H9 (cell line): ENCODE measurements around the gene PDE4B. TPM values are rescaled to one million over a fixed set of nuclear protein-coding genes. Genes with fewer than 3 reads are reported as not detected.

ENCODE experiments used
- DNase-seq: peaks from one replicate; pipeline ENCODE4 v3.0.0-alpha.2; 2017
- H2AFZ ChIP-seq: one replicate; pipeline ENCODE4 v1.6.1; 2013; ENCODE audit warnings: mild to moderate bottlenecking, low read length, control low read depth, moderate library complexity
- H2AK5ac ChIP-seq: 2 replicates; pipeline ENCODE4 v1.6.1; 2013; ENCODE audit warnings: low read length, control low read depth, mixed read lengths; ENCODE audit not compliant: insufficient read length
- H2BK120ac ChIP-seq: one replicate; pipeline ENCODE4 v1.6.1; 2013; ENCODE audit warnings: low read depth, mild to moderate bottlenecking, low read length, control low read depth, inconsistent platforms; ENCODE audit not compliant: poor library complexity, severe bottlenecking
- H2BK12ac ChIP-seq: 2 replicates; pipeline ENCODE4 v1.6.1; 2013; ENCODE audit warnings: low read length, control low read depth, mixed read lengths, low read depth; ENCODE audit not compliant: insufficient read length
- H2BK15ac ChIP-seq: 2 replicates; pipeline ENCODE4 v1.6.1; 2013; ENCODE audit warnings: low read depth, low read length, control low read depth
- H2BK20ac ChIP-seq: one replicate; pipeline ENCODE4 v1.6.1; 2013; ENCODE audit warnings: low read depth, mild to moderate bottlenecking, low read length, control low read depth, inconsistent platforms; ENCODE audit not compliant: poor library complexity, severe bottlenecking
- H2BK5ac ChIP-seq: 2 replicates; pipeline ENCODE4 v1.6.1; 2013; ENCODE audit warnings: low read length, control low read depth, mixed read lengths; ENCODE audit not compliant: insufficient read length
- H3K14ac ChIP-seq: 2 replicates; pipeline ENCODE4 v1.6.1; 2013; ENCODE audit warnings: low read length, control low read depth; ENCODE audit not compliant: insufficient read depth
- H3K18ac ChIP-seq: 2 replicates; pipeline ENCODE4 v1.6.1; 2013; ENCODE audit warnings: low read depth, mild to moderate bottlenecking, mixed read lengths, low read length, control low read depth; ENCODE audit not compliant: insufficient read length
- H3K23ac ChIP-seq: 2 replicates; pipeline ENCODE4 v1.6.1; 2013; ENCODE audit warnings: low read length, control low read depth, mixed read lengths, low read depth; ENCODE audit not compliant: insufficient read length
- H3K23me2 ChIP-seq: 2 replicates; pipeline ENCODE4 v1.6.1; 2013; ENCODE audit warnings: low read depth, mild to moderate bottlenecking, mixed read lengths, low read length, control low read depth; ENCODE audit not compliant: insufficient read length, poor library complexity, severe bottlenecking
- H3K27ac ChIP-seq: 2 replicates; pipeline ENCODE4 v1.5.1; 2013; ENCODE audit warnings: low read length, control low read depth, mixed read lengths, low read depth; ENCODE audit not compliant: insufficient read length
- H3K27me3 ChIP-seq: 2 replicates; pipeline ENCODE4 v1.6.1; 2013; ENCODE audit warnings: low read length, control low read depth, inconsistent platforms; ENCODE audit not compliant: insufficient read depth
- H3K4ac ChIP-seq: 2 replicates; pipeline ENCODE4 v1.6.1; 2013; ENCODE audit warnings: low read depth, mild to moderate bottlenecking, control low read depth, inconsistent platforms, low read length, moderate library complexity
- H3K4me1 ChIP-seq: 2 replicates; pipeline ENCODE4 v1.6.1; 2013; ENCODE audit warnings: low read length, control low read depth, inconsistent platforms; ENCODE audit not compliant: insufficient read depth
- H3K4me2 ChIP-seq: 2 replicates; pipeline ENCODE4 v1.6.1; 2013; ENCODE audit warnings: low read length, control low read depth, mixed read lengths; ENCODE audit not compliant: insufficient read length, insufficient read depth
- H3K56ac ChIP-seq: 2 replicates; pipeline ENCODE4 v1.6.1; 2013; ENCODE audit warnings: low read depth, mild to moderate bottlenecking, mixed read lengths, low read length, control low read depth; ENCODE audit not compliant: insufficient read length
- H3K79me1 ChIP-seq: 2 replicates; pipeline ENCODE4 v1.6.1; 2013; ENCODE audit warnings: low read depth, mild to moderate bottlenecking, moderate library complexity, low read length, control low read depth, inconsistent platforms; ENCODE audit not compliant: insufficient read depth, poor library complexity, severe bottlenecking
- H3K79me2 ChIP-seq: 2 replicates; pipeline ENCODE4 v1.6.1; 2013; ENCODE audit warnings: low read length, control low read depth, inconsistent platforms; ENCODE audit not compliant: insufficient read depth
- H3K9ac ChIP-seq: 2 replicates; pipeline ENCODE4 v1.6.1; 2013; ENCODE audit warnings: low read length, control low read depth, mixed read lengths; ENCODE audit not compliant: insufficient read length; ENCODE audit errors: extremely low read depth
- H3K9me3 ChIP-seq: one replicate; pipeline ENCODE4 v1.6.1; 2013; ENCODE audit warnings: low read depth, low read length, inconsistent platforms; ENCODE audit not compliant: control insufficient read depth
- H3T11ph ChIP-seq: one replicate; pipeline ENCODE4 v1.6.1; 2013; ENCODE audit warnings: mild to moderate bottlenecking, low read length, control low read depth, inconsistent platforms
- H4K20me1 ChIP-seq: one replicate; pipeline ENCODE4 v1.6.1; 2013; ENCODE audit not compliant: control insufficient read depth, insufficient read length, insufficient read depth
- H4K5ac ChIP-seq: 2 replicates; pipeline ENCODE4 v1.6.1; 2013; ENCODE audit warnings: low read depth, mild to moderate bottlenecking, mixed read lengths, low read length, control low read depth; ENCODE audit not compliant: insufficient read length
- H4K8ac ChIP-seq: replicated peaks from 2 replicates; pipeline ENCODE4 v1.6.1; 2013; ENCODE audit warnings: low read length, control low read depth, mixed read lengths, low read depth; ENCODE audit not compliant: insufficient read length
- H4K91ac ChIP-seq: 2 replicates; pipeline ENCODE4 v1.6.1; 2013; ENCODE audit warnings: low read depth, mild to moderate bottlenecking, moderate library complexity, mixed read lengths, low read length, control low read depth; ENCODE audit not compliant: insufficient read length
- H3K27ac Mint-ChIP-seq, 3 experiments: 2 replicates in 2 of 3; 3 replicates in 1 of 3; pipeline ENCODE4 v1.8.0; 2020 to 2021; ENCODE audit warnings: mixed read lengths in 3 of 3, mild to moderate bottlenecking in 1 of 3, moderate library complexity in 1 of 3
- H3K27me3 Mint-ChIP-seq: 2 replicates; pipeline ENCODE4 v1.8.0; 2021; ENCODE audit warnings: low read depth, mild to moderate bottlenecking, moderate library complexity, mixed read lengths
- H3K36me3 Mint-ChIP-seq, 3 experiments: 2 replicates in 2 of 3; 3 replicates in 1 of 3; pipeline ENCODE4 v1.8.0; 2020 to 2021; ENCODE audit warnings: low read depth in 3 of 3, mixed read lengths in 3 of 3; ENCODE audit not compliant: insufficient read depth in 1 of 3
- H3K4me1 Mint-ChIP-seq, 2 experiments: 2 replicates each; pipeline ENCODE4 v1.8.0; 2020; ENCODE audit warnings: mixed read lengths in 2 of 2
- H3K4me3 Mint-ChIP-seq, 2 experiments: 2 replicates in 1 of 2; 3 replicates in 1 of 2; pipeline ENCODE4 v1.8.0; 2020 to 2021; ENCODE audit warnings: mild to moderate bottlenecking in 2 of 2, mixed read lengths in 2 of 2, moderate library complexity in 1 of 2
- H3K9me3 Mint-ChIP-seq, 2 experiments: 2 replicates in 1 of 2; 3 replicates in 1 of 2; pipeline ENCODE4 v1.8.0; 2020; ENCODE audit warnings: mild to moderate bottlenecking in 2 of 2, mixed read lengths in 2 of 2, moderate library complexity in 1 of 2
- WGBS: extraction: QIAGEN DNeasy Blood & Tissue Kit; methylation state at CpG from one replicate; pipeline ENCODE4 v1.1.7; 2013; ENCODE audit warnings: missing lambda C conversion rate, low lambda C conversion rate, mixed read lengths; ENCODE audit not compliant: insufficient read length; ENCODE audit errors: extremely low coverage; 5-methylcytosine and 5-hydroxymethylcytosine counted together
- total RNA-seq: library from RNA; stranded (reverse); gene quantifications from 2 replicates; pipeline ENCODE4 v1.2.1, GENCODE V29; 2021
- TF ChIP-seq, protein P1 (sequence below): fragments of 200-600 bp; sonication (generic); conservative IDR thresholded peaks from 3 replicates; pipeline ENCODE4 v1.8.0; 2021; ENCODE audit warnings: antibody characterized with exemption, mild to moderate bottlenecking

The PDE4B gene
- total RNA-seq, 1 experiment from 2014 or later = 19.8 TPM

DNA sequence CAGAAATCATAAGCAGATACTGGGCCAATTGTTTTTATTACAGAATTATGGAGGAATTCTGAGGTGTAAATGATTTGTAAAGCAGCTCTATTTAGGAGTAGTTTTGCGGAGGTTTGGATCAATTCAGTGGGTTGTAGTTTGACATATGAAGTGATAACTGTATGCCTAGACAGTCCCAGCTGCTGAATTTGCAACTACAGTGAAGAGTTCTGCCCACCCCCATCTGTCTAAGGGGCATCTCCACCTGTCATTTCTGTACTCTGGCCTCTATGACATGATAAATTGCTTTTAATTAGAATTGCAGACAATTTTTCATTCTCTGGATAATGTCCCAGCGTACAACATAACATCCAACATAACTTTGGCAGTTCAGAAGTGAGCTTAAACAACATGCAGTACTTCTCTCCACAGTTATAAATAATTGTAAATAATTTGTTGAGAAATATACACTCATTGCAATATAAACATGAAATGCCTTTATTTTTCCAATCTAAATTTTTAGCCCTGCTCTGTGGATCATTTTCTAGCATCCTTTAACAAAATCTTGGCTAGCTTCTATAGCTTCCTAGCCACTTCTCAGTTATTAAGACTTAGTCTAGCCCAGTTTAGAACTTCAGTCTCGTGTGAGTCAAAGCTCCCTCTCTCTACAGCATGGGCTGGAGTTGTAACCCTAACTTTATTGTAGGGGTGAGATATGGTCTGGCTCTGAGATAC, 52.3 kb downstream of the PDE4B start:
- no peak overlapping the region for H3K4me3 Mint-ChIP-seq

More for the DNA sequence above, 52.3 kb downstream of the PDE4B start:
- H3K23ac ChIP-seq = no peak overlapping the region
- no peak overlapping the region for H2BK5ac ChIP-seq
- no peaks in the 10 kb centered on the region for H3K27me3 ChIP-seq
- H3K79me1 ChIP-seq = no peaks in the 10 kb centered on the region
- WGBS = no CpG with 5 or more reads among the region's 3 CpGs
- H3K9ac ChIP-seq = no peak overlapping the region
- Mint-ChIP-seq H3K4me1 (no peaks in the 10 kb centered on the region), H3K27me3 (peaks cover 4% of the 10 kb centered on the region), H3K9me3 (peaks cover 7 to 8% of the 10 kb centered on the region in 2 experiments; a peak in 4 of 5 replicates), H3K36me3 (no peaks in the 10 kb centered on the region), H3K27ac (no peak overlapping the region)
- no peaks in the 10 kb centered on the region for H3K4me1 ChIP-seq
- no peak for DNase-seq
- H3K4ac ChIP-seq = no peak overlapping the region
- H3T11ph ChIP-seq = no peak overlapping the region
- H3K23me2 ChIP-seq = no peaks in the 10 kb centered on the region
- H4K91ac ChIP-seq = no peak overlapping the region
- H2BK15ac ChIP-seq = no peak overlapping the region
- H4K8ac ChIP-seq = no peak overlapping the region
- no peak overlapping the region for H3K4me2 ChIP-seq
- no peak overlapping the region for H4K5ac ChIP-seq
- no peak overlapping the region for H3K56ac ChIP-seq
- H4K20me1 ChIP-seq = no peaks in the 10 kb centered on the region
- H3K18ac ChIP-seq = no peak overlapping the region
- H3K79me2 ChIP-seq = no peaks in the 10 kb centered on the region
- H2AK5ac ChIP-seq = no peak overlapping the region
- no peak overlapping the region for H3K27ac ChIP-seq
- no peak overlapping the region for H3K14ac ChIP-seq
- H3K9me3 ChIP-seq = no peaks in the 10 kb centered on the region
- H2BK120ac ChIP-seq = no peak overlapping the region
- no peak overlapping the region for H2BK12ac ChIP-seq
- TF ChIP-seq, protein P1, sequence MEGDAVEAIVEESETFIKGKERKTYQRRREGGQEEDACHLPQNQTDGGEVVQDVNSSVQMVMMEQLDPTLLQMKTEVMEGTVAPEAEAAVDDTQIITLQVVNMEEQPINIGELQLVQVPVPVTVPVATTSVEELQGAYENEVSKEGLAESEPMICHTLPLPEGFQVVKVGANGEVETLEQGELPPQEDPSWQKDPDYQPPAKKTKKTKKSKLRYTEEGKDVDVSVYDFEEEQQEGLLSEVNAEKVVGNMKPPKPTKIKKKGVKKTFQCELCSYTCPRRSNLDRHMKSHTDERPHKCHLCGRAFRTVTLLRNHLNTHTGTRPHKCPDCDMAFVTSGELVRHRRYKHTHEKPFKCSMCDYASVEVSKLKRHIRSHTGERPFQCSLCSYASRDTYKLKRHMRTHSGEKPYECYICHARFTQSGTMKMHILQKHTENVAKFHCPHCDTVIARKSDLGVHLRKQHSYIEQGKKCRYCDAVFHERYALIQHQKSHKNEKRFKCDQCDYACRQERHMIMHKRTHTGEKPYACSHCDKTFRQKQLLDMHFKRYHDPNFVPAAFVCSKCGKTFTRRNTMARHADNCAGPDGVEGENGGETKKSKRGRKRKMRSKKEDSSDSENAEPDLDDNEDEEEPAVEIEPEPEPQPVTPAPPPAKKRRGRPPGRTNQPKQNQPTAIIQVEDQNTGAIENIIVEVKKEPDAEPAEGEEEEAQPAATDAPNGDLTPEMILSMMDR = no peak
- no peak overlapping the region for H2AFZ ChIP-seq
- H2BK20ac ChIP-seq = no peak overlapping the region
